Ovary (tissue), 9 donors: Measurements from ENCODE around the gene FAM135A. TPM values are rescaled to one million over a fixed set of nuclear protein-coding genes. Genes with fewer than 3 reads are reported as not detected.

Source experiments
- polyA plus RNA-seq, 2 donors: library from polyadenylated mRNA; stranded (reverse); fragments of 200-250 nt in 1 of 2; fragments of 350-450 nt in 1 of 2; fragmentation: Illumina TruSeq in 1 of 2; extraction: RNeasy Lipid Tissue Mini Kit (QIAGEN cat#74804) in 1 of 2; gene quantifications; one replicate each; pipeline ENCODE4 v1.2.3, GENCODE V29; 2013 to 2014
- small RNA-seq: library from RNA; depleted of rRNA; stranded (forward); fragments of <200 nt; gene quantifications from one replicate; pipeline ENCODE3, GENCODE V24; 2016
- total RNA-seq, 7 donors: library from RNA; depleted of rRNA in 2 of 7; stranded (reverse); fragments of >200 nt in 2 of 7; fragmentation: NEBNext Ultra II Directional in 3 of 7; extraction: Animal tissue kit (Norgen Biotek cat#: 25700) in 3 of 7; gene quantifications; one replicate each; pipeline versions ENCODE4 v1.1.0 to v1.2.4, GENCODE V29; 2016 to 2023
- donor health status: DM: no; HTN: no; CAD: no; lungs with moderate emphysema.
- donor health status: DM: no; HTN: no; CAD: no.
- donor health status: Bipolar disorder and iron deficiency.
- donor health status: DM: yes; HTN: yes; CAD: no.
- donor health status: DM: no; HTN: no; CAD: no.
- donor health status: DM: yes; HTN: yes; CAD: no.

FAM135A gene
- total and polyA plus RNA-seq, 9 donors: 8.6 to 34.1 (median 25.1) TPM

Small RNA genes within 50 kb of the gene (small RNA-seq; reads per million reads assigned to genes)
- not detected for gene RNU7-48P

Other genes starting within 250 kb of the FAM135A start
- 1 to 10 TPM in 1 of 7 donors, under 1 TPM in 1, not detected in 5; 0.15 to 1.2 TPM for gene COL9A1, start 110.4 kb upstream of the FAM135A start, total RNA-seq
- gene COL9A1, start 110.4 kb upstream of the FAM135A start, polyA plus RNA-seq: under 1 TPM; 0.04 to 0.15 TPM
- gene SDHAF4, start 153.4 kb downstream of the FAM135A start, total RNA-seq: 10 to 100 TPM in 1 of 7 donors, 1 to 10 TPM in 6; 6.1 to 11.3 (median 8.5) TPM
- 10 to 100 TPM in 1 of 2 donors, 1 to 10 TPM in 1; 9.6 to 17.7 TPM for gene SDHAF4, start 153.4 kb downstream of the FAM135A start, polyA plus RNA-seq